ENCODE results near the gene TRIM29.

Gene TRIM29

DNA sequence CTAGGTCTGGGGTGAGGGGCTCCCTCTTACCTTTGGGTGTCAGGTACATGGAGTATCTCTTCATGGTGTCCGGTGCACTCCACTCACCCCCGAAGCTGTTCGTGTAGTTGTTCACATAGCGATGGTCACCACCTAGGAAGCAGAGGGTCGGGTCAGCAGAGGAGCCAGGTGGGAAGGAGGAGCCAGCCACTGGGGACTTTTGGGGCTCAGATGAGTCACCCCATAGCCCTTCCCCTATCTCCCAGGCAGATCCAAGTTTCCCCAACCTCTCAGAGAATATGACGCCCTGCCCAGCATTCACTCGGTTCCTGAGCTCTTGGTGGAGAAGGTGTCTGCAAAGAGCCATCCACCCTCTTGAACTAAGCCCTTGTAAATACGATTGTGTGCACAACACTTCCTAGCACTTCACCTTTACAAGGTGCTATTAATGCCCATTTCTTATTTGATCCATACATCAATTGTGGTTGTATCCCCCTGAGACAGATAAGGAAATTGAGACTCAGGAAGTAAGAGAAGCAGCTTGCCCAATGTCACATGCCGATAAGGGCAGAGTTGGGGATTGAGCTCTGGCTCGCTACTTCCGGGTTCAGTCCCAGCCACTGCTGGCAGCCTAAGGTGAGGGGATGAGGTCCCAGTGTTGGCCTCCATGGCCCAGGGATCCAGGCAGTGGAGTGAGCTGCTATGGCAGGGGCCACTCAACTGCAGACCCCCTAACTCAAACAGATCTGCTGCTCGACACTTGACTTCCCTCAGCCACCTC lies 14.8 kb downstream of the TRIM29 start:
- no peak for DNase-seq (ENCODE audit: low read depth)

- DNase-seq (ENCODE audit: low read depth): no peak
These were observed 15.9 kb downstream of the TRIM29 start for GRCh38 chr11:120121914-120122473.

DNA sequence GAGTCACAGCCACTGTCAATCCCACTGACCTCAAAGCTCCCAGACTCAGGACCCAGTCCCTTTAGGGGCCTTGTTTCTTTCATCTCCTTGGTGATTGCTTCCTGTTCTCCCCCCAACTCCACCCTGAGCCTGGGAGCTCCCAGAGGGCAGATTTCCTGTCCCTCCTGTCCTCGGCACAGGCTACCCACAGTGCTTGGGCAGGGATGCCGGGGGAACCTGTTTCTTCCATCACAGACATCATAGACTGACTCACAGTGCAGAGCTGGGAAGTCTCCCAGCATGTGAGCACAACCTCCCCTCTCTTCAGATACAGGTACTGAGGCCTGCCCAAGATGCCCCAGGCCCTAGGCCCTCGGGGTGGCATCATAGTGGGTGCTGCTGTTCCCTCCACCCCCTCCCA lies 16.6 kb downstream of the TRIM29 start:
- no peak for DNase-seq (ENCODE audit: low read depth)

DNA sequence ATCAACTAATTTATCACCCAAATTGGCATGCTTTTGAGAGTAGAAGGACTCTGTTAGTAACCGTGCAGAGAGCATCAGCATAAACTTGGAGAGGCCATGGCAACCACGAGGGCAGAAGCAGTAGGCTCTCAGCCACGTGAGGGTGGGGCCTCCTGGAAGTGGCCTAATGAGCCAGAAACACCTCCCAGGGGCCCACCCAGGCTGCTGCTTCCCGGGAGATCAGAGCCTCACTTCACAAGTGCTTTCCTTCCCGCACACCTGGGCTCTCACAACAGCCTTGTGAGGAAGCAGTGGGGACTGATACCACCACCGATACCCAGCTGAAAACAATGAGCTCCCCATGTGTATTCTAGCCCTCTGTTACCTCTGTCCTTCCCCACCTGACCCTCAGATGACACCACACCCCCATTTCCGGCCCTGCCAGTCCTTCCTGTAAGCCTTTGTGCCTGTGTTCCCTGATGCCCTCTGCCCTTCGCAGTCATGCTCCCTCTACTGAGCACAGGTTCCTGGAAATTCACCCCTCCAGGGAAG lies 17.0 kb downstream of the TRIM29 start:
- DNase-seq (ENCODE audit: low read depth): no peak

DNA sequence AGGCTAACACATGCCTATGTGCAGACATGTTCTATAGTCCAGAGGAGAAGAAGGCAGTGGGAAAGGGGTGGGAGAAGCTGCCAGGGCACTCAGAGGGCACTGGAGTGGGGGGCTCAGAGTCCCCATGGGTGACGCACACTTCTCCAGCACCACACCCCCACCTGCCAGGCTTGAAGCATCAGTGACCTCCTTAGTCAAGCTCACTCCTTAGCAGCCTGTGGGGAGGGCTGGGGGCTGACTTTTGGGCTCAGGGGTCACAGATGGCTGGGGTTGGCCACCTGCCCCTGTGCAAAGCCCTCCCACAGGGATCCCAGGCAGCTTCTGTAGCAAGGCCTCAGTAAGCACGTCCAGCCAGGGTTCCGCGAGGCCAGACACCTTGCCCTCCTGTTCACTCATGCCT lies 18.8 kb downstream of the TRIM29 start:
- no peak for DNase-seq (ENCODE audit: low read depth)

DNA sequence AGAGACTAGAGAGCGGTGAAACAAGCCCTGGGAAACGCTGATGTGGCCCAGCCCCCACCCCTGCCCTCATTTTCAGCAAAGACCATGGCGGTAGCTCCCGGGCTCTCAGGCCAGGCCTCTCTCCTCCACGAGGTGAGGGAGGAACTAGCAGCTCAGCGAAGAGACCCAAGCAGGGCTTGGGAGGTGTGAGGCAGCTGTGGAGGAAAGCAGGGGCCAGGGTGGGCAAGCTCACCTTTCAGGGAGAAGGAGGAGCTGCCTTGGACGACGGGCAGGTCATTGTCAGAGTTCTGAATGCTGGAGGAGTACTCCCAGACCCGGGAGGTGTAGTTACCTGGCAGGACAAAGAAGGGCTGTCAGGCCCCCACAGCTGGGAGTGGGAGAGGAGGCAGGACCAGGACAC lies 19.9 kb downstream of the TRIM29 start:
- DNase-seq (ENCODE audit: low read depth): no peak

GRCh38 chr11:120116966-120117365 lies 20.9 kb downstream of the TRIM29 start:
- no peak for DNase-seq (ENCODE audit: low read depth)

DNA sequence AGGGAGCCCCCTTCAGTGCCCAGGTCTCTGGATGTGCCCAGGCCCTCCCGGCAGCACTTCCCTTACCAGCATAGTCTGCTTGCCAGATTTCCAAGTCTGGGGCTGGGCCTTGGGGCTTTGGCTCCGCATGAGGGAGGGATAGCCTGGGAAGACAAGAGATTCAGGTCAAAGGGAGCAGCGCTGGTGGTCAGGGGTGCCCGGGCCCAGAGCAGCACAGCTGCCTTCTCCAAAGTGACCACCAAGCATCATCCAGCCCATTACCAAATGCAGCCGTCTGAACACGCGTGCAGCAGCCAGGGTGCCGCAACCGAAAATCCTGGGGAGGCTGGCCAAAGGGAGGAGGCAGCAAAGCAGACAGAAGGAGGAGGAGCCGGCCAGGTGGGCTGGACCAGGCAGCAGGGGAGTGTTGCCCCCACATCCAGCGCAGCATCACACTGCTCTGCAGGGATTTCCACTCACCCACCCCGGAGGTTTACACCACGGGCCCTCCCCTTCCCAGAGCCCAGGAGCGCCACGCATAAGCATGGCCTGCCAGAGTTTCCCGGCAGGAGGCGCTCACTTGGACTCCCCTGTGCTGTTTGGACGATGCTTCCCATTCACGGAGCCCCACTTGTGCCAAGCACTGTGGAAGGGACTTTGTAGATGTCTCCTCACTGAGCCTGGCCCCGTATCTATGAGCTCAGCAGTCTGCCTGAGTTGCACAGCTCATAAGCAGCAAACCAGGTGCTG lies 22.5 kb downstream of the TRIM29 start:
- DNase-seq (ENCODE audit: low read depth): no peak

DNA sequence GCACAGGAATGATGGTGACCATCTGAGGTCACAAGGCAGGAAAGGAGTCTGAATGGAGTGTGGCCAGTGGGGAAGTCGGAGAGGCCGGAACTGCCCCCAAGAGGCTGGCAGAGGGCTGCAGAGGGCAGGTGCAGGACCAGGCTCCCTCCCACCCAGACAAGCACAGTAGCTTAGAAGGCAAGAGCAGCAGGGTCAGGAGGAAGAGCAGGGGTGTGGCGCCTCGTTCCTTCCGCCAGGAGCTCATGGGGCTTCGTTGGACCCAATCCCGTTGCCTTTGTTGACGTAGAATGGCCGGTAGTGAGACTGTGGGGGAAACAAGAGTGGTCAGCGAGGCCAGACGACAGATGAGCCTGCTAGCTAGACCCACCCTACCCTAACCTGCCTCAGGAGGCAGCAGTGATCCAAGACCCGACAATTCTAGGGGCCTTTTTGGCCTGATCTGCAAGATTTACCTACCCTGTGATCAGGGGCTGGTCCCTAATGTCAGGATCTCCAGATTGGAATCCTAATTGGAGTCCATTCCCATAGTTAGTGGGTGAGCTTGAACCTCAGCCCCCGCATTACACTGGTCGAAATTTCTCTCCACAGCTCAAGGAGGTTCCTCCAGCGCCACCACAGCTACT lies 25.6 kb downstream of the TRIM29 start:
- DNase-seq (ENCODE audit: low read depth): no peak

DNA sequence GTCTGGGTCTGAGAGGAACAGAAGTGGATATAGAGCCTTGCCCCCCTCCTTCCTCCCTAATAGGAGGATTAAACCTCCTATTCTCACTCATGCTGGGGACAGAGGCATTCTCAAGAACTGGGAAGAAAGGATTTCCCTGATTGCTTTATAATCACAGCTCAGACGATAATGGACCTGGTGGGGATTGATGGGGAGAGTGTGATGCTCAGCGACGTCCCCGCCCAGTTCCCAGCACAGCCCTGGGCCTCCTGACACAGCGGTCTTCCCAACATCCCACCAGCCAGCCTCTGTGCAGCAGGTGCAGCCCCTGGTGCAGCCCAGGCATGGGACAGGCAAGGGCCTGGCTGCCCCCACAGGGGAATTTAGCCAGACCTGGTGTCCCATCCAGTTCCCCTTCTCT lies 28.4 kb downstream of the TRIM29 start:
- no peak for DNase-seq (ENCODE audit: low read depth)

- no peak for DNase-seq (ENCODE audit: low read depth)
These were observed 29.1 kb downstream of the TRIM29 start for GRCh38 chr11:120108785-120109168.

- peak; percentile 37 for DNase-seq (ENCODE audit: low read depth)
These were observed 29.6 kb downstream of the TRIM29 start for GRCh38 chr11:120108154-120108784.

- DNase-seq (ENCODE audit: low read depth): no peak
These were observed 30.2 kb downstream of the TRIM29 start for GRCh38 chr11:120107692-120108091.

DNA sequence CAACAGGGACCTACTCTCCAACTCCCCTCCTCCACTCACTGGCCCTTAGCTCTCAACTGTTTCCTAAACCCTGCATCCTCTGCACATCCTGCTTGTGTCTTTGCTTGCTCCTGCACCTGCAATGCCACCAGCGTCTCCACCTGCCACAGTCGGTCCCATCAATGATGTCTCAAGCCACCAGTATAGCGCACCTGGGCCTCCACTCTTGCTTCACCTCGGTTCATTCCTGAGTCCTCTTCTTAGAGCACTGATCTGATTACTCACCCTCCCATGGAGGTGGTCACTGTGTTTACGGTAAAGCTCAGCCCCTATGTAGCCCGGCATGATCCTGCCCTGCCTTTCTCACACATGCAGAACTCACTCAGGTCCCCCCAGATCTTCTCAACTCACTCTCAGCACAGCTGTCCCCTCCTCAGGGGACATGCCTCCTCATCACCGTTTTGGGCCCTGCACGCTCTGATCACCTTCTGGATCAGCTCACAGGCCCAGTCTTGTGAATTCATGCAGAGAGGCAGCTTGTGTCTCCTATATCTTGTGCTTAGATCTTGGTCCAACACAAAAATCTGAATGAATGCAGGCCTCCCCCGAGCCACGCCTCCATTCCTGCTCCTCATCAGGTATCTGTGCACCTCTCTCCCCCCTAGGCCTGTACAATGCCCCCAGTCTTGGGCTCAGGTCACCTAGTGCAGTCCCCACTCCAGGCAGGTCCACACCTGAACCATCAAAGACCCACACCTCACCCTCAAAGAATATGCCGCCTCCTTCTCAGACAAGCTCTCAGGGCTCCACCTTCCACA lies 31.4 kb downstream of the TRIM29 start:
- DNase-seq (ENCODE audit: low read depth): no peak

- no peak for DNase-seq (ENCODE audit: low read depth)
These were observed 32.3 kb downstream of the TRIM29 start for GRCh38 chr11:120105576-120105975.

- DNase-seq (ENCODE audit: low read depth): no peak
These were observed 33.8 kb downstream of the TRIM29 start for GRCh38 chr11:120104041-120104565.

- no peak for DNase-seq (ENCODE audit: low read depth)
These were observed 35.1 kb downstream of the TRIM29 start for GRCh38 chr11:120102864-120103122.

GRCh38 chr11:120102050-120102863 lies 35.7 kb downstream of the TRIM29 start:
- DNase-seq (ENCODE audit: low read depth): no peak

DNA sequence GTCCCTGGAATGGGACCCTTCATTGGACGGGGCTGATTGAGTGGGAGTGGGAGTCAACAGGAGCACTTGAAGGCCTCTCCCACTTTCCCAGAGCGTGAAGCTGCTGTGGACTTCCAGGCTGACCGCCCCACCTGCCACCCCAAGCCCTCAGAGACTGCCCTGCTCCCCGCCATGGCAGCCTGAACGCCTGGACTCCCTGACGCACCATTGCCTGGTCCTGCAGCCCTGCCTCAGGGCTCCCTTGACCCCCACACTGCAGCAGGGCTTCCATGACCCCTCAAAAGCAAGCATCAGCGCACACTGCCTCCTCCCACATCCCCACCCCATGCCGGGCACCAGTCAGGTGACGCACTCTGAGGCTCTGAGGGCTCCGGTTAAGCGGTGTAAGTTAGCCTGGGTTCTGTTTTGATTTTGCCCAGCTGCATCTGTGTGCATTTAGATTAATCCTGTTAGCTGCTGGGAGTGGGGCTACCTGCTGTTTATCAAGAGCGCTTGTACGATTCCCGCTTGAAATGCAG lies 39.4 kb downstream of the TRIM29 start:
- DNase-seq (ENCODE audit: low read depth): no peak

GRCh38 chr11:120097721-120098385 lies 40.1 kb downstream of the TRIM29 start:
- DNase-seq (ENCODE audit: low read depth): no peak
